ENCODE measurements around the gene CTNNA2.
"Not testable (repeated sequence)": the region's sequence is repeated elsewhere in the genome, so short reads cannot be mapped to it uniquely, and the experiment has no call there.

The CTNNA2 gene

DNA sequence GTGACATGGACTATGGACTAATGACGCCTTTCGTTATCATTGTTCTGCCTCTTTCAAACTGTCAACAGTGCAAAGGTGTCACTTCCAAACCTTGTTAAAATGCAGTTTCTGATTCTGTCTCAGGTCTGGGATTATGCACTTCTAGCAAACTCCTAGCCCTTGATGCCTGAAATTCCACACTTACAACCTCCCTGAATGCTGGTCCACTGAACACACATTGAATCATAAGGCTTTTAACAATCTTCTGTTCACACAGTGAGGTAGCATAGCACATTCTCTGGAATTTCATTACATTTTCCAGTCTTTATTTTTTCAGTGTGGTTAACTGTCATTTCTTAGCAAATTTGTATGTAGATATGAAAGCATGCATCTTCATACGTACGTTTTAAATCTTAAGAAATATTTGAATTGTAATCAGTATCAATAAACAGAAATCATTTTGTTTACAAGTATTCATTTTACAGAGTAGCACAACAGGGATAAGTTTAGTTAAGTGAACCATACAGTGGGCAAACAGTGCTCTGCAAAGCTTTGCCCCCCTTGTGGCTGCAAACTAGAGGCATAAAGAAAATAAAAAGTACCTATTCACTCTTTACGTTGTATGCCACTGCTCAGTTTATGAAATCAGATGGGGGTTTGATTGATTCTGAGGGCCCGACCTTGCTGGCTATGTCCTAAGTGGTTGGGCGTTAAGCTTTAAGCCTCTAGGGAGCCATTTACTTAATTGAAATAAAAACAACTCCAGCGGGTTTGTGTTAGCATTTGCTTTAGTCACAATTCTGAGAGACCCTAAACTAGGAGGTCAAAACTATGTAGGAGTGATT, 540.9 kb downstream of the CTNNA2 start:
- DNase-seq = no peak

DNA sequence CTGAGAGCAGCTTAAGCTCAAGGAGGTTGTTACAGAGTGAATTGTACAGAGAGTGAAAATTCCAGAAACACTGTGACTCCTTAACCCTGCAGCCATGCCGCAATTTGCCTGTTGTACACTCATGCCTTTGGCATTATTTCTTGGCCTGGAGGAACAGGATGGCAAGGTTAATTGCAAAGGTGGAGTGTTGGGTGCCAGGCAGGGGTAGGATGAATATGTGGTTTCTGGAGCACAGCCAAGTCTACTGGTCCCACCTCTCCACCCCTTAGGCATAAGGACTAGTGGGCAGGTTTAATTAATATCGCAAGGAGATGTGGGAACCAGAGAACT, 541.5 kb downstream of the CTNNA2 start:
- no peak for DNase-seq

DNA sequence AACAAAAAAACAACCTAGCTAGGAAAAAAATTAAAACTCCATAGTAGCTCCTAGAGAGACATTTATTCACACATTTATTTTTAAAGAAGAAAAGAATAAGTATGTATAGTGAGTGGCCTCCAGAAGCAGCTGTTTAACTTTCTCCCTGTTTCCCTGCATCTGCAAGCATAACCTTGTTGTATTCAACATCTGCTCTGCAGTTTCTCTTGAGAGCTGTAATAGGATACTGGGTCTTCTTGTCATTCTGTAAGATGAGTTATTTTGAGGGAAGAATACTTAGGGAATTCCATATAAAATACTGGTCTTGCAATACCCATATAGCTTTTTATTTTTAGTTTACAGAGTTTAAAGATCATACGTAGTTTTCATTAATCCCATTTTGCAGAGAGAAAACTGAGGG, 545.1 kb downstream of the CTNNA2 start:
- no peak for DNase-seq

DNA sequence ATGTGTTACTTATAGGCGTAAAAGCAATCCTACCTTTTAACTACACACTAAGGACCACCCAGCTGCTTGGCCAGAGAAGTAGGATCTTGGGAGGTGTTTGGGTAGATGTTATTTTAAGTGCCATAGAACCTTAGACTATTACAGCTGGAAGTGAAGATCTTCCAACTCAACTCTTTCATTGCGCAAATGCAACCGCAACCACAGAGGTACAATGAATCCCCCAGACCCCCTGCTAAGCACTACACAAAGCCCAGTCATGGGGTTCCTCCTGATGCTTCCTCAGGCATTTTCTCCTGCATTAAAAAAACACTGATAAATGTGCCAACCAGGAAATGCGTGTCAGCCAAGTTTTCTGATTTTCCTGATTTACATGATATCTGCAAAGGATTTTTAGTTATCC, 545.7 kb downstream of the CTNNA2 start:
- no peak for DNase-seq

DNA sequence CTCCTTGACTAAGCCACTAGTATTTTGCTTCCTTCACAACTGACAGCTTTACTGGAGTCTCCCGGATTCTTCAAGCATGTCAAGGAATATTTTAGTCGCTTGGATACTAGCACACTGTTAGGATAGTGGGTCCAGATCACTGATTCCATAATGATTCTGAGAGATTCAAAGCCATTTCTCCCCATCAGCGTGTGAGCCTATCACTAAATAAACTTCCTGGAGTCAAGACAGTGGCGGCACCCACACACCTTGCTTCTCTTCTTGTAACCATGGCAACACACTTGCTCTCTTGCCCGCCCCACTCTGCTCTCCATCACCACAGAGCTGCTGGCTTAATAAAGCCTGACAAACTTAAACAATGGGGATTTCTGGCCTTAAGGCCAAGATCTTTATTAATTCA, 546.6 kb downstream of the CTNNA2 start:
- no peak for DNase-seq

DNA sequence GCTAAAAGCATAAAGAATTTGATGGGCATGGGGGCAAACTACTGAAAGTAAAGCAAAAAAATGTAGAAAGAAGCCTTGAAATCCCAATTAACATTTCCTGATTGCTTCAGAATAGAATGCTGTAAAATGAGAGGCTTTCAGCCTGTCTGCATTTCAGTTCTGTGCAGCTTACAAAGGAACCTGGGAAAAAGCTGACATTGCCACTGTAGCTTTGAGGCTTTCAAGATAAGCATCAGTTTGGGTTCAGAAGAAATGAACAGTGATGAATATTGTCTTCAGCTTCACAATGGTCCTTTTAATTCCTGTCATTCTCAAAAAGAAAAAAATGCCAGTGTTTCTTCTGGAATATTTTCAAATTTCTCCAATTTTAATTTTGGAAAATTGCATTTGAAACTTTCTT, 549.0 kb downstream of the CTNNA2 start:
- no peak for DNase-seq

DNA sequence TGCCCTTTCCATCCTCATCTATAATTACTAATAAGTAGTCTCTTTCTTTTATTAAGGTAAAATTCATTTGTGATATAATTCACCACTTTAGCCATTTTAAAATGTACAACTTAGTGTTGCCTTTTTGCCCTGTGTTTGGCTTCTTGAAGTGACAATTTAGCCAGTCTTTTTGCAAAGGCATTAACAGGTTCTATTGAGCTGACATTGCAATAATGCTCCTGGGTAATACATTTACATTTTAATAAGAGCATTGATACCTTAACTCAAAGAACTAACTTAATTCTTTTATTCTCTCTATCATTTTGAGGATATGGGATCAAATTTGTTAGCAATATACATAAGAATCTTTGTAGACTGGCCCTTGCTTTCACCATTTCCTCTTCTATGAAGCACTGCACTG, 549.4 kb downstream of the CTNNA2 start:
- DNase-seq = no peak

DNA sequence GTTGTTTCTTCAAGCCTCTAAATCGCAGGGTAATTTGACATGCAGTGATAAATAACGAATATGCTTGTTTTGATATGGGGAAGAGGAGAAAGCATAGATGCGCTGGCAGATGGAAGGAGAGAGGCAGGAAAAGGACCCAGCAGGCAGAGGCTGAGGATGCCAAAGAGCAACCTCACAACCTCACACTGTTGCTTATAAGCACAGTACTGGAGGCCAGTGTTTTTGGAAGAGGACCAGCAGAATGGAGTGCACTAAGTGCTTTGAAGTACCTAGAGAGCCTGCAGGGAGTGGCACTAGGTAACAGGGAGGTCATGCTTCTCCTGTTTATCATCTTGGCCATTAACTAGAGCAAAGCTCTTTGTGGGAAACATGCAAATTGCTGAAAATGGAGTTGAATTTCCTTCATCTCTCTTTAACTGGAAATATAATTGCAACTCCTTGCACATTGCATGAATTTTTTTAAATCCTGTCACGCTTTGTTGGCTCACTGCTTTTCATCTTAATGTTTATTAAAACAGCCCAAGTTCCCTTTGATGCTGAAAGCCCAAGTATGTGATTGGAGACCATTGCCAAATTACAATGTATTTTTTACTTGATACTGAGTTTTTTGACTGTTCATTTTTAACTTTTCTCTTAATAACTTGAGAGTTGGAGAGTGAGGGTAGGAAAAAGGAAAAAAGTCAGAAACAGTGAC, 555.3 kb downstream of the CTNNA2 start:
- DNase-seq = no peak

DNA sequence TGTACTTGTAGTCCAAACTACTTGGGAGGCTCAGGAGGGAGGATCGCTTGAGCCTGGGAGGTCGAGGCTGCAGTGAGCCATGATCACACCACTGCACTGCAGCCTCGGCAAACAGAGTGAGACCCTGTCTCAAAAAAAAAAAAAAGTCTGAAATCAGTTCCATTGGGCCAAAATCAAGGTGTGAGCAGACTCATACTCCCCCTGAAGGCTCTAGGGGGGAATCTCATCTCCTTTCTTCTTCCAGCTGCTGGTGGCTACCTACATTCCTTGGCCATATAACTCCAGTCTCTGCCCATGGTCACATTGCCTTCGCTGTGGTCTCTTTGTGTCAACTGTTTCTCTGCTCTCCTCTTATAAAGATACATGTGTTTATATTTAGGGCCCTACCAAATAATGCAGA, 557.7 kb downstream of the CTNNA2 start:
- DNase-seq = no peak

DNA sequence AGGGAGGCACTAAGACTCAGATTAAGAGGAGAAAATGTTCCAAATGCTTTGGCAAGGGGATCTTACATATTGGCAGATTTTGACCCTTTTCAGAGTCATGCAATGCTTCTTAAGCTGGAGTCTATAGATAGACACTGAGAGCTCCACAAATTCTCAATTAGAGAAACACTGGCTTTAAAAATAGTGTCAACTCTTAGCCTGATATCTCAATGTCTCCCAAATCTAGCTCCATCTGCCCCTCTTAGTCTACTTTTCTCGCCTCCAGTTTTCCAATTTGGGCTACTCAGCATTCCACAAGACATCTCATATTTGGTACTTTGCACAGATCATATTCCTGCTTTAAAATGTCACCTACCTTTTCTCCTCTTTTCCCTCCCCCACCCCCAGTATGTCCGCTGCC, 559.1 kb downstream of the CTNNA2 start:
- DNase-seq = no peak

DNA sequence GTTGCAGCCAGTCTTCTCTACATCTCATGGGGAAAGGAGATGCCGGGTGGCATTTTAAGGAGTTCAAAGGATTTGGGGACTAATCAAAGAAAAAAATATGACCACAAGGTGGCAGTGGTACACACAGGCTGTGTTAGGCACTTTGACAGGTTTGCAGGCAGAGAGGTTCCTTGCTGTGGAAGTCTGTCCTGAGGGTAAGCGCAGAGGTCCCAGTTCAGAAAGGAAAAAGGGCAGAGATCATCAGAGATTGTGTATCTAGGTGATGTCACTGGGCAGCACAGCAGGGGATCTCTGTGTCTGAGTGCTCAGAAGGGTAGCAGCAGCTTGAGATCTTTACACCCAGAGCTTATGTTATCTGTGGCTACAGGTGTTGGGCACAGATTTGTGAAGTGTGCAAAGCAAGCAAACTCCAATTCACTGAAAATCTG, 560.3 kb downstream of the CTNNA2 start:
- no peak for DNase-seq

DNA sequence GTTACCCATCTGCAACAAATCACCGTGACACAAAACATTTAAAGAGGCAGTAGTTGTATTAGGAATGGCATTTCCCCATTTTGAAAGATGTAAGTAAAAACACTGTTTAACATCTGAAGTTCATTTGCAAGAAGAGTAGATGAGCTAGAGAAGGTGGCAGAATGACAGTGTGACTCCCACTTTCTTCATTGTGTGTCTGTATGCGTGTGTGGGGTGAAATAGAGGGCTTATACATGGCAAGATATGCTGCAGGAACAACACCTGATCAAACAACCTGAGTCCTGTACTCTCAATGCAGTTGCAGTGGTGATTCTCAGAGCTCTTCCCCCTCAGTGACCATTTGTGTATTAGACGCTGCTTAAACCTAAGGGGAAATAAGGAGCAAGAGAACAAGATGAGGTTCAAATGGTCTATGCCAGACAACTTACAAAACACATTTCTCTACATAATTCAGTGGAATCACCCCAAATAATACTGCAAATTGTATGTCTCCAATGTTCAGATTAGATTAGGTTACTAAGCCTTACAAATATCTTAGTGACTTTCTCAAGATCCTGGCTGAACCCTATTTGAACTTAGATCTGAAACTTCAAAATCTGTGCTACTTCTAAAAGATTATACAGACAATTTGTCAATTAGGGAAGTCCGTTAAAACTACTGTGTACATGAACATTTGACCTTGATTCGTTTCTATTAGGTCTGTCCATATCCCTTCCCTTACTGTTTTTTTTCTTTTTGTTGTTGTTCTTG, 561.6 kb downstream of the CTNNA2 start:
- no peak for DNase-seq

DNA sequence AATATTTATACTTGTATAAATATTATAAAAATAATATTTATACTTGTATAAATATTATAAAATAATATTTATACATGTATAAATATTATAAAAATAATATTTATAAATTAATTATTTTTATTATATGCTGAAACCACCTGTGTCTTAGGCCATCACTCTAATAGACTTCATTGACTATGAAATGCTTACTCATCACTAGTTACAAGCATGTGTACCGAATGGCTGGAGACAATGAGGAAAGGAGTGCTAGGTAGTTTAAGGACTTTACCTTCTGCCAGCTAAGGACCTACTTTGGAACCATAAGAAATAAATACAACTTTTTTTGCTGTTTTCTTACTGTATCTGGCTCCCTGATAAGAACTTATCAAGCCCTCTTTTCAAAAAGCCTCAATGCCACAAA, 562.9 kb downstream of the CTNNA2 start:
- DNase-seq = no peak

DNA sequence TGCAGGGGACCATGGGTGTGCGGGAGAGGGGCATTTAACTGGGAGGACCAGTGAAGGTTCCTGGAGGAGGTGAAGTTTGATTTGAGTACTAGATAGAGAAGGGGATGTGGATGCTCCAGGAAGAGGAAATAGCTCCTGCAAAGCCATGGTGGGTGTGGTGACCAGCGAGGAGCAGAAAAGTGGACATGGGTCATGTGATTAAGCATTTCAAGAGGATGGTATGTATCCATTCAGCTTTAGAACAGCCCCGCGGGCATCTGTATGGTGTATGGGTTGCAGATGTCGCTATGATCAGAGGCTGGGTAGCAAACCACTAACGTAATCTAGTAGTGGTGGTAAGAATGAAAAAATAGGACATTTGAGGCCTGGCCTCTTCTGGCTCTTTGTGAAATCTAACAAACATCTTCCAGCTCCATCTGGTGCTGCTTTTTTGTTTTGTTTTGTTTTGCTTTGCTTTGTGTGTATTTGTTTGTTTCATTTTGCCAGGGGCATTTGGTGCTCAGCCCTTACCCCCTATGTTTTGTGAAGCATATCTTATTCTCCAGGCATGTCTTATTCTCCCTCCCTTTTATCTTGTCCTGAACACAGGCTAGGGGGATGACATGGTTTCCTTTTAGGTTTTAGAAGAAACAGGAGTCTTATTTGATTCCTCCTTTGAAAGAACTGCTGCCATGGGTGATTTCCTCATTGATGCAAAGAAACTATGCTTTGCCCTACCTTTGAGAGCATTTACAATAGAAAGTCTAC, 565.6 kb downstream of the CTNNA2 start:
- no peak for DNase-seq

DNA sequence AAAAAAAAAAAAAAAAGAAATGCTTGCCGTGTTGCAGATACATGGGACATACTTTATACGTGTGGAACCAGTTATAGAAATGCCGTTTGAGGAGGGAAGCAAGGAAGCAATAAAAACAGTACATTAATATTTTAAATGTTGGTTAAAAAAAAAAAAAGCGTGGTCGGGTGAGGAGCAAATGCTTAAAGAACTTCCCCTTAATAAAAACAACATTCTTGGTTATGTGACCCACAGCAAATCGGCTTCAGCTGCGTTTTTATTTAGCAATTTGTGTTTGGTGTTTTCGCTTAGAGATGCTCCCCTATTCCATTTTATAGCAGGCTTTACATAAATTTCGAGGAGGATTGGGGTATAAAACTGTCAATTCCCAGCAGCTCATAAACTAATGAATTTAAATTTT, 568.1 kb downstream of the CTNNA2 start:
- DNase-seq = no peak

DNA sequence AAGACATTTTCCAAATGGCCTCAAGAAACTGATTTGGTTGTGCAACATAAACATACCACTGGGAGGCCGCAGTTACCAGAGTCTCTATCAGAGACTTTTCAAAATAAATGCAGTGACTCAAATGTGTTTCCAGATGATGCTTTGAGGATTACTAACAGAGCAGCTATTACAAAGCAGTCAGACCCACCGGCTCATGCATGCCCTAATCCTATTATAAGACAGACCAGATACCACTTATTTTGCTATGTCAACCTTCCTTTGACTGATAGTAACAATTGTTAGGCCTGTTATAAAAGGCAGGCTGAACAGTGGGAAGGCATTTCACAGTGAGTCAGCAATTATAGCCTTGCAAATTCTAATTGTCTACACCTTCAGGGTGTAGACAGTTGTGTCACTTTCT, 574.0 kb downstream of the CTNNA2 start:
- DNase-seq = no peak

DNA sequence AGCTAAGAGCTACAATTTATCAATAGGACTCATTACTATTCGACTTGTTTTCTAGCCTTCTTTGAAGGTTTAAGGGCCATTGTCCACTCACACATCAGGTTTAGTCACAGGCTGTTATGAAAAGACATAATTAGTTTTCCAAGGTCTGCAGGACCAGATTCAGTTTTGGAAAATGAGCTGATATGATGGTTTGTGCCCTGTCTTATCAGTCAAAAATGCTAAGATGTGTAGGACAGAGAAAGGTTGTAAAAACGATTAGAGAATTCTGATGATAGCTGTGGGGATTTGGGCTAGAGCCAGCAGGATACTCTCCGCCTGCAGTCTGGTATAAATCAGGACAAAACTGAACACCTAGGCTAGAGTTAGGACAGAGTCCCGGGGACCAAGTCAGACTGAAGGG, 578.4 kb downstream of the CTNNA2 start:
- no peak for DNase-seq

DNA sequence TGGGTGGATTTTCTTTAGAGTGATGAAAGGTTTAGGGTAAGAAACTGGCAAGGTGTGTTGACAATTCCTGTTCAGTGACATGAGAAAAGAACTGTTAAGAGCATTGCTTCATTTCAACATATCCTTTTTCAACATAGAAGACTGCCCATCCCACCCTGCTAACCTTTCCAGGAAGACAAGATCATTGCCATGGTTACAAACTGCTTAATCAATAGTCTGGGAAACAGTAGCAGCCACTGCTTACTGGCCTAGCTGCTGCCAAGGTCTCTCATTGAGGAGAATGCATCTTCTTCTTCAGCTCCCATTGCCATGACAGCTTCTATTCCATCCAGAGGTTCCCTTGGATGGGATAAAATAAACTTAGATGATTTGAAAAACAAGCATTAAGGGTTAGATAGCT, 579.6 kb downstream of the CTNNA2 start:
- no peak for DNase-seq

DNA sequence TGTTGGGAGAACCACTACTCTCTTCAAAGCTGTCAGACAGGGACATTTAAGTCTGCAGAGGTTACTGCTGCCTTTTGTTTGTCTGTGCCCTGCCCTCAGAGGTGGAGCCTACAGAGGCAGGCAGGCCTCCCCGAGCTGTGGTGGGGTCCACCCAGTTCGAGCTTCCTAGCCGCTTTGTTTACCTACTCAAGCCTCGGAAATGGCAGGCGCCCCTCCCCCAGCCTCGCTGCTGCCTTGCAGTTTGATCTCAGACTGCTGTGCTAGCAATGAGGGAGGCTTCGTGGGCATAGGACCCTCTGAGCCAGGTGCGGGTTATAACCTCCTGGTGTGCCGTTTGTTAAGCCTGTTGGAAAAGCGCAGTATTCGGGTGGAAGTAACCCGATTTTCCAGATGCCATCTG, 585.7 kb downstream of the CTNNA2 start:
- DNase-seq = not testable (repeated sequence)

DNA sequence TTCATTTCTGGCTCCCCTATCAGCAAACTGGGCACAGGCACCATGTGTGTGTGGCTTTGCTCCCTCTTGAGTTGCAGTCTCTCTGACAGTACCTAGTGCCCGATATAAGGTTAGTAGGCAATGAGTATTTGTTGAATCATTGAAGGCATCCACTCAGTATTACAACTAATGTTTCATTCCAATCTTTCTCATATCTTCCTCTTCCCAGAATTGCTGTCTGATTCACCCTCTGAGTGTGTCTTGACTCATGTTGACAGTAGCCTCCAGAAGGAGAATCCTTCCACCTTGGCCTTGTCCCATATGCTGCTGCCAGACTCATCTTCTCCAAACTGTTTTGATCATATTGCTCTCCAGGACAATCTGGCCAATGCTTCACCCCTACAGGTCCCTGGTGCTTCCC, 589.2 kb downstream of the CTNNA2 start:
- no peak for DNase-seq

DNA sequence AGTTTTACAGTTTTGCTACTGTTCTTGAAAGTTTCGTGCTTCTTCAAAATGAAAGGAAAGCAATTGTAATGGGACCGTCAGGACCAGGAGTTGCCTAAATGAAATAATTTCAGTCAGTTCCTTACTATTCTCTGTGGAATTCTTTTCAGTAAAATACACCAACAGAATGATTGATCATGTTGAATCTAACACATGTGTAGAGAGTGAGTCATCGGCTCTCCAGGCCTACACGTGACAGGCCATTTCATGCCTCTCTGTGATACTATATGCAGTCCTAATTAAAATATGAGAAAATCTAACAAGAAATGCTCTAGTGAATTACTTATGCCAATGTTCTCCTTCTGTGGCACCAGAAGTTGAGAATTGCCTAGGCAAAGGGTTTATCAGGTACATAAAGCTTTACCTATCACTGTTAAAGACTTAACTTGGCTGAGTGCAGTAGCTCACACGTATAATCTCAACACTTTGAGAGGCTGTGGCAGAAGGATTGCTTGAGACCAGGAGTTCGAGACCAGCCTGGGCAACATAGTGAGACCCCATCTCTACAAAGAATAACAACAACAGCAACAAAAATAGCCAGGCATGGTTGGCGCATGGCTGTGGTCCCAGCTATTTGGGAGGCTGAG, 592.3 kb downstream of the CTNNA2 start:
- DNase-seq = no peak

DNA sequence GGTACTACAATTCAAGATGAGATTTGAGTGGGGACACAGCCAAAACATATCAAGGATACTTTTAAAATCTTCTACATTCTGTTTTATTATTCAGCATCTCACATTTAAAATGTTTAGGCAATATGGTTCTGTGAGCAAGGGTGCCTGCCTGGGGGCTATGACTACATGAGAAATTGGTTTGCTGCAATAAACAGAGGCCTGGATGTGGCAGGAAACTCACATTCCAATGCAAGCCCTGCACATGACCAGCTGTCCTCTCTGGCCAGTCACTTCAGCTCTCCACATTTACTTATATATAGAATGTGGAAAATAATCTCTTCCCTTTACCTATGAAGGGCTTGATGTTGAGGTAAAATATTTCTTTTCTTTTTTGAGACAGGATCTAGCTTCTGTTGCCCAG, 598.3 kb downstream of the CTNNA2 start:
- no peak for DNase-seq

DNA sequence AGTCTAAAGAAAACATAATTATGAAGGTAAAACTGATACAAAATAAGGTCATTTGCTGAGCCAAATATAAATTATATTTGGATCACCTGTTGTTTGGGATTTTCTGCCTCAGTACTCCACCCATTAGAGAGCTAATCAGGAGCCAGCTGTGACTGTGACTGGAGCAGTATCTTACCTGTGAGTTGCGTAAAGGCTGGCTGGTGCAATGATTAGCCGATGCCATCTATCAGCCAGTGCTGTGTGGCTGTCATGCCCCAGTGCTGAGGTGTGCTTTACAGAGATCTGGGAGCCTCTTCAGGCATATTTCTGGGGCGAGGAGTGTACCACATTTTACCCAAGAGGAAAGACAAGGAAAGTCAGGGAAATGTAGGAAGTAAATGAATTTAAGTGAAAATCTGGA, 599.9 kb downstream of the CTNNA2 start:
- DNase-seq = no peak

Measured in activated CD4-positive, alpha-beta T cell treated with anti-CD3 and anti-CD28 coated beads, Interleukin-2, amount 50 U/mL, for 4 hours (primary cell).